HG03139 (cell line): Measurements from ENCODE around the gene EEF2K.
"Not testable (repeated sequence)": the region's sequence is repeated elsewhere in the genome, so short reads cannot be mapped to it uniquely, and the experiment has no call there.

Source experiments
- ATAC-seq: cut with Tn5 transposase; IDR thresholded peaks from one replicate; pipeline ENCODE4 v1.9.1; 2021; ENCODE audit not compliant: unreplicated experiment

The EEF2K gene

GRCh38 chr16:22292320-22292719 lies 86.2 kb downstream of the EEF2K start:
- no peak for ATAC-seq

DNA sequence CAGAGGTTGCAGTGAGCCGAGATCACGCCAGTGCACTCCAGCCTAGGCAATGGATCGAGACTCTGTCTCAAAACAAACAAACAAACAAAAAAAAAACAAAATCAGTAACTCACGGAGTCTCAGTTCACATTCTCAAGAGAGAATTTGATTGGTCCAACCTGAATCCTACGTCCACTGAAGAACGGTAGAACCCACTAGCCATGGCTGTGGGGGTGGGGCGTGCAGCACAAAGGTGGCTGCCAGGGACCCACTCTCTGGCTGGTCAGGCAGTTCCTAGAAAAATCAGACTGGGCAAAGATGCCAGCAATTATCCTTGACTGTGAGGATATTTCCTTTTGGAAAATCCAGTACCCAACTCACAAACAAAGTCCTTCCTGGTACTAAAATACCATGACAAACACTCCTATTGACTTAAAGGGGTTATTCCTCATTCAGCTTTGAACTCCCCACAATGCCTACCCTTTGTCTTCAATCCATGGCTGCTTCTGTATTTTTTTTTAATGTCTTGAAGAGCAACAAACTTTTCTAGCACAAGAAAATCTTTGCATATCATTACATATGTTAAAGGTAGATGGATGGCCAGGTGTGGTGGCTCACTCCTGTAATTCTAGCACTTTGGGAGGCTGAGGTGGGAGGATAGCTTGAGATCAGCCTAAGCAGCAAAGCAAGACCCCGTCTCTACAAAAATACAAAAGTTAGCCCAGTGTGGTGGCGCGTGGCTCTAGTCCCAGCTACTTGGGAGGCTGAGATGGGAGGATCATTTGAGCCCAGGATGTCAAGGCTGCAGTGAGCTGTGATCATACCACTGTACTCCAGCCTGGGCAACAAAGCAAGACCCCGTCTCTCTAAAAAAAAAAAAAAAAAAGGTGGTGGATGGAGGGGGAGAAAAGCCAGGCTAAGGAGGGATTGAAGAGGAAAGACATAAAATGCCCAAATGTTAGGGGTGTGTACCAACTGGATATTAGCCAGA lies 87.3 kb downstream of the EEF2K start:
- no peak for ATAC-seq

GRCh38 chr16:22296225-22297113 lies 90.4 kb downstream of the EEF2K start:
- no peak for ATAC-seq

- ATAC-seq, result peak; percentile 80
Measured at GRCh38 chr16:22297114-22297870, 91.2 kb downstream of the EEF2K start, which contains the start of gene POLR3E. TSS of gene POLR3E (plus strand) at chr16:22297409. CDS start at chr16:22302969, 5,560 bp downstream.

DNA sequence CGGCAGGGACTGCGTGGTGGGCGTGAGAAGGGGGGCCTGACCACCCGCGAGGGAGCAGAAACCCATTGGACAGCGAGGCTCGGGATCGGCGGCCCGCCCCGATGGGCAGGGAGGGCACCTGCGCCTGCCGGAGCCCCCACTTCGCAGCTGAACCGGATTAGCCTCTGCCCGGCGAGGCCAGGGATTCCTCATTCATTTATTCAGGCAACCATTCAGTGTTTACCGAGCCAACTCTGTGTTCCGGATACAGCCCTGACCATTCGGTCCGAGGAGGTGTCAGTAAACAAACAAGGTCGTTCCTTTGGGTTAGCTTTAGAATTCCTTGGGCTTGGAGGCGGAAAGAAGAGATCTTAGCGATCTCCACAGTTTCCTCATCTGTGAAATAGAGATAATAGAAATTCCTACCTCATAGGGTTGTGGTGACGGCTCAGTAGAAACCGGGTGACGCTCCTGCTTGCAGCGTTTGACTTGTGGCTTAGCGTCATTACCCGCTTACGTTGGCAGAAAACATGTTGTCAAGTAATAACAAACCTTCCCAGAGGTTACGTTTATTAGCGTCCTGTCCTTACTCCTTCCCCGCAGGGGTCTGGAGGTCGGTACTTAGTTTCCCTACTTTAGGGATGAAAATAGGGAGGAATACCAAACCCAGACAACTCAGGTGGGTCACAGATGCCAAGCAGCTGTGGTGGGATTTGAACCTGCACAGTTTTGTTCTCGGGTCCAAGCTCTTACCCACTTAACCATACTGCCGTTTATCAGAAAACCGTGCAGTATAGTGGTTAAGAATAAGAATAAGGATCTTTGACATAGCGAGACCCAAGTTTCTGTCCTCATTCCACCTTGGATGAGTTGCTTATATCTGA lies 92.0 kb downstream of the EEF2K start:
- ATAC-seq, result peak; percentile 12

- ATAC-seq, result no peak
Measured at GRCh38 chr16:22299036-22299435, 93.0 kb downstream of the EEF2K start.

DNA sequence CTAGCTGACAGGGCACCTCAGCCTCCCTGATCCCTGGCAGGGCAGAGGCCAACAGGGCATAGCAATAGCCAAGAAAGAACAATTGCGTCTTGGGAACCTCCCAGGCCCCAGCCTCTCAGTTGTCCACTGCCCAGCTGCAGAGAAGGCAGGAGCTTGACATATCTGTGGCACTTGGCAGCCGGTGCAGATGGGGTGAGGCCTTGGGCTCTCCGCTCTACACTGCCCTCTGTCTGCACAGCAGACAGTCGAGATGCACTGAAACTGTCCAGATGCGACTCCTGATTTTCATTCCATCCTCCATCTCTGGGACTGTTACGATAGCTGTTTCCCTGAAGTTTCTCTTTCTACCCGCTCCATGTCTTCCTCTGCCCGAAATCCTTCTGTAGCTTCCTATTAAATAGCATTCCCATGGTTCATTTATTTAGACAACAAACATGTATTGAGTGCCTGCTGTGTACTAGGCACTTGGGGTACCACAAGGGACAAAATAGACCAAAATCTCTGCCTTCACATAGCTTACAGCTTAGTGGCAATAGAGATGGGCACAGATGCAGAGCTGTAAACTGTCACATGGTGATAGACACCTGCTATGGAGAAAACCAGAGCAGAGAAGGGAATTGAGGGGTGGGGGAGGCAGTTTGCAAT lies 94.5 kb downstream of the EEF2K start:
- no peak for ATAC-seq

- ATAC-seq, result not testable (repeated sequence)
Measured at GRCh38 chr16:22301423-22301822, 95.3 kb downstream of the EEF2K start.

GRCh38 chr16:22302776-22303363 lies 96.8 kb downstream of the EEF2K start:
- ATAC-seq, result no peak

DNA sequence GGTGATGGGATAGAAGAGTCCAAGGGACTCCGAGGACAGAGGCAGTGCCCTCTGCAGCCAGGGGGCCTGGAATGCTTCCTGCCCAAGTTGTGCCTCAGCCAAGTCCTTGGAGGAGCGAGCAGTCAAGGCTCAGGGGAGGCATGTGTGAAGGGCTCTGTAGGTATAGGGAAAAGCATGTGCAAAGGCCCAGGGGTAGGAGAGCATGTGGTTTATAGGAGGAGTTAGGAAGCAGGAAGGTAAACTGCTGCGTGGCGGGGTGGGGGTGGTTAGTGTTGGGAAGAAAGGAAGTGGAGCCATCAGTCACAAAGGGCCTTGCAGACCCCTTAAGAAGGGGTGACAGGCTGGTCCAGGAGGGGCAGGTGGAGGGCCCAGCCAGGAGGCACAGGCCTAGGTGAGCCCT lies 98.3 kb downstream of the EEF2K start:
- ATAC-seq, result no peak

GRCh38 chr16:22306788-22307187 lies 100.7 kb downstream of the EEF2K start:
- no peak for ATAC-seq

GRCh38 chr16:22307838-22308237 lies 101.8 kb downstream of the EEF2K start:
- no peak for ATAC-seq

- ATAC-seq, result no peak
Measured at GRCh38 chr16:22308824-22309520, 102.9 kb downstream of the EEF2K start.

DNA sequence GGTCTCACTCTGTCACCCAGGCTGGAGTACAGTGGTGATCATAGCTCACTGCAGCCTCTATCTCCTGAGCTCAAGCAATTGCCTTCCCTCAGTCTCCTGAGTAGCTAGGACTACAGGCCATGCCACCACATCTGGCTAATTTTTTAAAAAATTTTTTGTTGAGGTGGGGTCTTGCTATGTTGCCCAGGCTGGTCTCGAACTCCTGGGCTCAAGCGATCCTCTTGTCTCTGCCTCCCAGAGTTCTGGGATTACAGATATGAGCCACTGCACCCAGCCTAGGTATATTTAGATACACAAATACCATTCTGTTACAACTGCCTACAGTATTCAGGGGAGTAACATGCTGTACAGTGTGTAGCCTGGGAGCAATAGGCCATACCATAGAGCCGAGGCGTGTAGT lies 105.4 kb downstream of the EEF2K start:
- no peak for ATAC-seq

DNA sequence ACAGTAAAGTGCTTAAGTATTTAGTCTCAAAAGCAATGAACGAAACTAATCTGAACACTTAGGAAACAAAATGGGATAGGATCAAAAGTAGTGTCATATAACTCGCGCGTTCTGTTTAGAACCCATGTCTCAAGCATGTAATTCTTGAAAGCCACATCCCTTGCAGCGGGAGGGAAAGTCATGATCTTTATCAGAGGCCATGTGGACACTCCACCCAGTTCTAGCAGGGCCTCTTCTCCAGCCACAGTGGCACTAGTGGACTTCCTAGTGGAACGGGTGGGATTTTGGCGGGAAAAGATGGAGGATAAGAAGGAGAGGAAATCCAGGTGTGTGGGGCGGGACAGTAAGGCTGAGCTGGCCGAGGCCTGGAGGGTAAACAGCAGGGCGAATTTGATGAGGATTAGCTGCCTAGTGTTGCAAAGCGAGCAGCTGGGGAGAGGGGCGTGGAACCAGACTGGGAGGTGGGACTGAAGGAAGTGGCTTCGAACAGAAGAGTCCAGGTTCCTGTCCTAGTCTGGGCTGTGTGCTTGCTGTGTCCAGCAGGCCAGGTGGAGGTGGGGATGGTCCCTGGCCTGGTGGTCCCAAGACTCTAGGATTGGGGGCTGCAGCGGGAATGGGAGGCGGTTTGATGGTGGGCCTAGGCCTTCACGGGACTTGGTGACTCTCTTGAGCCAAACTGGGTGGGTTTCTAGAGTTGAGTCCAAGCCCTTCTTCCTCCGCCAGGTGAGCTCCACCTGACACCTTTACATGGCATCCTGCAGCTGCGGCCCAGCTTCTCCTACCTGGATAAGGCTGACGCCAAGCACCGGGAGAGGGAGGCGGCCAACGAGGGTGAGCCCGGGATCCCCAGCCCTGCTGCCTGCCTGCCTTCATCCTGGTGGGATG lies 107.1 kb downstream of the EEF2K start:
- no peak for ATAC-seq

DNA sequence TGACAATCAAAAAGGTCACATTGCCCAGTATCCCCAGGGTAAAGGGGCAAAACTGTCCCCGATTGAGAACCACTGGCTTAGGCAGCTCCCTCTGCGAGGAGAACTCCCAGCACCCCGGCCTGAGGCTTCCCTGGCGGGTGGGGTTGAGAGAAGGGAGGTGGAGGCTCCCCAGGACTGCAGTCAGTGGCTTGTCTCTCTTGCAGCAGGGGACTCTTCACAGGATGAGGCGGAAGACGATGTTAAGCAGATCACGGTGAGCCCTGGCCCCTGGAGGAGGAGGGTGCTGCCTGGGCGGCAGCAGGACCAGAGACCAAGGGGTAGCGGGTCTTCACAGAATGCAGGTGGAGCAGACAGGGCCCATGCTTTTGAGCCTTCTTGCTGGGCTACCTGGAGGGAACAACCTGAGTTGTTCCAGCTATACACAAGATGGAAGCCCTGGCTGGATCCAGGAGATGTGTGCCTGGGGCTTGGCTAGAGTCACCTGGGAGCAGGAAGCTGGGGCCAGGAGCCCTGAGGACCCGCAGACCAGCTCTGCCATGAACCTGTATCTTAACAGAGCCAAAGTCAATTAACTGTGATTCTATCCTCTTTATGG lies 107.9 kb downstream of the EEF2K start:
- ATAC-seq, result no peak
